ENCODE results near the gene RHOT2. TPM values are rescaled to one million over a fixed set of nuclear protein-coding genes. Genes with fewer than 3 reads are reported as not detected.

The RHOT2 gene
- total and polyA plus RNA-seq, 9 of the 15 experiments (the other 6 are each of a cell fraction or from before 2014, with no cell fraction given): 5.0 to 373 (median 112) TPM

DNA sequence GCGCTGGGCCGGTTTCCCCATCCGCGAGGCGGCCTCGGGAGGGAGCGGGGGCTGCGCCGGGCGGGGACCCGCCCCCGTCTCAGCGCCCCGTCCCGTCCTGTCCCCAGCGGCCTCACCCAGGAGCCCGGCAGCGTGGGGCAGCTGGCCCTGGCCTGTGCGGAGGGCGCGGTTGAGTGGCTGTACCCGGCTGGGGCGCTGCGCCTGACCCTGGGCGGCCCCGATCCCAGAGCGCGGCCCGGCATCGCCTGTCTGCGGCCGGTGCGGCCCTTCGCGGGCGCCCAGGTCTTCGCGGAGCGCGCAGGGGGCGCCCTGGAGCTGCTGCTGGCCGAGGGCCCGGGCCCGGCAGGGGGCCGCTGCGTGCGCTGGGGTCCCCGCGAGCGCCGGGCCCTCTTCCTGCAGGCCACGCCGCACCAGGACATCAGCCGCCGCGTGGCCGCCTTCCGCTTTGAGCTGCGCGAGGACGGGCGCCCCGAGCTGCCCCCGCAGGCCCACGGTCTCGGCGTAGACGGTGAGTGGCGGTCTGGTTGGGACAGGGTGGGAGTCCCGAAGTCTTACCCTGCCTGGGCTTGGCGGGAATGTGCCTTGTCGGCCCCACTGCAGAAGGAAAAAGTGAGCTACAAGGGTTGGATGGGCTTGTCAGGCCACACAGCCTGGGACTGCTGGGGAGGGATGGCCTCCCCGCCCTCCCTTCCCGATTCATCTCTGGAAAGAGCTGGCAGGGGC, 47.7 kb downstream of the RHOT2 start (continued):
- TF ChIP-seq, protein P1, sequence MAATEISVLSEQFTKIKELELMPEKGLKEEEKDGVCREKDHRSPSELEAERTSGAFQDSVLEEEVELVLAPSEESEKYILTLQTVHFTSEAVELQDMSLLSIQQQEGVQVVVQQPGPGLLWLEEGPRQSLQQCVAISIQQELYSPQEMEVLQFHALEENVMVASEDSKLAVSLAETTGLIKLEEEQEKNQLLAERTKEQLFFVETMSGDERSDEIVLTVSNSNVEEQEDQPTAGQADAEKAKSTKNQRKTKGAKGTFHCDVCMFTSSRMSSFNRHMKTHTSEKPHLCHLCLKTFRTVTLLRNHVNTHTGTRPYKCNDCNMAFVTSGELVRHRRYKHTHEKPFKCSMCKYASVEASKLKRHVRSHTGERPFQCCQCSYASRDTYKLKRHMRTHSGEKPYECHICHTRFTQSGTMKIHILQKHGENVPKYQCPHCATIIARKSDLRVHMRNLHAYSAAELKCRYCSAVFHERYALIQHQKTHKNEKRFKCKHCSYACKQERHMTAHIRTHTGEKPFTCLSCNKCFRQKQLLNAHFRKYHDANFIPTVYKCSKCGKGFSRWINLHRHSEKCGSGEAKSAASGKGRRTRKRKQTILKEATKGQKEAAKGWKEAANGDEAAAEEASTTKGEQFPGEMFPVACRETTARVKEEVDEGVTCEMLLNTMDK (IDR thresholded peaks at IDR 0.05; ENCODE audit: borderline replicate concordance, insufficient read depth, low read depth, low read length, poor library complexity, severe bottlenecking): peak; percentile 19
- TF ChIP-seq DDX20 (tag; IDR thresholded peaks at IDR 0.05; ENCODE audit: low read depth) (no peak), TARDBP (IDR thresholded peaks at IDR 0.05) (no peak), ZNF174 (CRISPR knock-in tag; IDR thresholded peaks at IDR 0.05) (no peak), XRCC4 (IDR thresholded peaks at IDR 0.05; ENCODE audit: extremely low read depth, insufficient read depth, insufficient read length) (no peak), ZNF707 (CRISPR knock-in tag; conservative IDR thresholded peaks at IDR 0.05) (no peak), PURB (CRISPR knock-in tag; IDR thresholded peaks at IDR 0.05; ENCODE audit: low read depth) (no peak), ZC3H11A (IDR thresholded peaks at IDR 0.05; ENCODE audit: low read depth, low read length) (no peak), NFE2L1 (tag; IDR thresholded peaks at IDR 0.05; ENCODE audit: borderline replicate concordance, low read depth) (no peak), TCF3 (CRISPR knock-in tag; IDR thresholded peaks at IDR 0.05) (no peak), ETS2 (tag; IDR thresholded peaks at IDR 0.05; ENCODE audit: borderline replicate concordance, poor library complexity, severe bottlenecking) (no peak), TAF1 (IDR thresholded peaks at IDR 0.05; ENCODE audit: control insufficient read depth, extremely low read depth, insufficient read depth, low read length, severe bottlenecking) (no peak), MYNN (IDR thresholded peaks at IDR 0.05) (no peak), MYNN (CRISPR knock-in tag; IDR thresholded peaks at IDR 0.05) (no peak), SMARCA5 (IDR thresholded peaks at IDR 0.05) (no peak), KAT2B (IDR thresholded peaks at IDR 0.05; ENCODE audit: low read depth, low read length) (no peak), ZNF77 (CRISPR knock-in tag; IDR thresholded peaks at IDR 0.05) (no peak)
- TF ChIP-seq, protein P2, sequence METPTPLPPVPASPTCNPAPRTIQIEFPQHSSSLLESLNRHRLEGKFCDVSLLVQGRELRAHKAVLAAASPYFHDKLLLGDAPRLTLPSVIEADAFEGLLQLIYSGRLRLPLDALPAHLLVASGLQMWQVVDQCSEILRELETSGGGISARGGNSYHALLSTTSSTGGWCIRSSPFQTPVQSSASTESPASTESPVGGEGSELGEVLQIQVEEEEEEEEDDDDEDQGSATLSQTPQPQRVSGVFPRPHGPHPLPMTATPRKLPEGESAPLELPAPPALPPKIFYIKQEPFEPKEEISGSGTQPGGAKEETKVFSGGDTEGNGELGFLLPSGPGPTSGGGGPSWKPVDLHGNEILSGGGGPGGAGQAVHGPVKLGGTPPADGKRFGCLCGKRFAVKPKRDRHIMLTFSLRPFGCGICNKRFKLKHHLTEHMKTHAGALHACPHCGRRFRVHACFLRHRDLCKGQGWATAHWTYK (CRISPR knock-in tag; IDR thresholded peaks at IDR 0.05): peak; percentile 7; the same call in 1 of the 2 replicates
- TF ChIP-seq, protein P3, sequence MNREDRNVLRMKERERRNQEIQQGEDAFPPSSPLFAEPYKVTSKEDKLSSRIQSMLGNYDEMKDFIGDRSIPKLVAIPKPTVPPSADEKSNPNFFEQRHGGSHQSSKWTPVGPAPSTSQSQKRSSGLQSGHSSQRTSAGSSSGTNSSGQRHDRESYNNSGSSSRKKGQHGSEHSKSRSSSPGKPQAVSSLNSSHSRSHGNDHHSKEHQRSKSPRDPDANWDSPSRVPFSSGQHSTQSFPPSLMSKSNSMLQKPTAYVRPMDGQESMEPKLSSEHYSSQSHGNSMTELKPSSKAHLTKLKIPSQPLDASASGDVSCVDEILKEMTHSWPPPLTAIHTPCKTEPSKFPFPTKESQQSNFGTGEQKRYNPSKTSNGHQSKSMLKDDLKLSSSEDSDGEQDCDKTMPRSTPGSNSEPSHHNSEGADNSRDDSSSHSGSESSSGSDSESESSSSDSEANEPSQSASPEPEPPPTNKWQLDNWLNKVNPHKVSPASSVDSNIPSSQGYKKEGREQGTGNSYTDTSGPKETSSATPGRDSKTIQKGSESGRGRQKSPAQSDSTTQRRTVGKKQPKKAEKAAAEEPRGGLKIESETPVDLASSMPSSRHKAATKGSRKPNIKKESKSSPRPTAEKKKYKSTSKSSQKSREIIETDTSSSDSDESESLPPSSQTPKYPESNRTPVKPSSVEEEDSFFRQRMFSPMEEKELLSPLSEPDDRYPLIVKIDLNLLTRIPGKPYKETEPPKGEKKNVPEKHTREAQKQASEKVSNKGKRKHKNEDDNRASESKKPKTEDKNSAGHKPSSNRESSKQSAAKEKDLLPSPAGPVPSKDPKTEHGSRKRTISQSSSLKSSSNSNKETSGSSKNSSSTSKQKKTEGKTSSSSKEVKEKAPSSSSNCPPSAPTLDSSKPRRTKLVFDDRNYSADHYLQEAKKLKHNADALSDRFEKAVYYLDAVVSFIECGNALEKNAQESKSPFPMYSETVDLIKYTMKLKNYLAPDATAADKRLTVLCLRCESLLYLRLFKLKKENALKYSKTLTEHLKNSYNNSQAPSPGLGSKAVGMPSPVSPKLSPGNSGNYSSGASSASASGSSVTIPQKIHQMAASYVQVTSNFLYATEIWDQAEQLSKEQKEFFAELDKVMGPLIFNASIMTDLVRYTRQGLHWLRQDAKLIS (CRISPR knock-in tag; IDR thresholded peaks at IDR 0.05): no peak
- TF ChIP-seq, protein P4, sequence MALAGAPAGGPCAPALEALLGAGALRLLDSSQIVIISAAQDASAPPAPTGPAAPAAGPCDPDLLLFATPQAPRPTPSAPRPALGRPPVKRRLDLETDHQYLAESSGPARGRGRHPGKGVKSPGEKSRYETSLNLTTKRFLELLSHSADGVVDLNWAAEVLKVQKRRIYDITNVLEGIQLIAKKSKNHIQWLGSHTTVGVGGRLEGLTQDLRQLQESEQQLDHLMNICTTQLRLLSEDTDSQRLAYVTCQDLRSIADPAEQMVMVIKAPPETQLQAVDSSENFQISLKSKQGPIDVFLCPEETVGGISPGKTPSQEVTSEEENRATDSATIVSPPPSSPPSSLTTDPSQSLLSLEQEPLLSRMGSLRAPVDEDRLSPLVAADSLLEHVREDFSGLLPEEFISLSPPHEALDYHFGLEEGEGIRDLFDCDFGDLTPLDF (CRISPR knock-in tag; IDR thresholded peaks at IDR 0.05): 0 out of 2 replicates have a peak, but pooled peaks have one; percentile 31

All from K562 (cell line).